AG08395 (cell line): Measurements from ENCODE around the gene TGM6.

Experiments used
- DNase-seq: peaks from one replicate; pipeline ENCODE4 v3.0.0; 2012; ENCODE audit warnings: mixed read lengths, low spot score

The TGM6 gene

DNA sequence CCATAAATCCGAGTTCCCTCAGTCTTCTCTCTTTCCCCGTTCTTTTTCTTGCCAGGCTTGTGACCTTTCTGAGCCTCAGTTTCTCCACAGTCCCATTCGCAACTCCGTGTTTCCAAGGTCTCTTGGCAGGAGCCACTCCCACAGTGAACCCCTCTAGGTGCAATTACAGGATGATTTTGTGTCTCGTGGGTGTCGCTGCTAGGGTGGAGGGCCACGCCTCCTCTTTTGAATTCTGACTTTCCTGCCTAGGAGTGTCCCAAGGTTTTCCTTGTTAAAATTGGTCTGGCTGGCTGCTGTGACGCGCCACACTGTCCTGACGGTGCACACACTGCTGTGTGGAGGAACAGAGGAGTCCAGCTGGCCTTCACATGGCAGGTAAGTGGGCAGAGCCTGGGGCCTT lies at the start of gene TGM6:
Gene TGM6 (plus strand): TSS at position 301 of the 400 bp plus-strand sequence. CDS start 68 bp downstream, at position 369.
- DNase-seq: no peak

- no peak for DNase-seq
Observed at GRCh38 chr20:2331106-2331505, 49.6 kb upstream of the TGM6 start.

- no peak for DNase-seq
Observed at GRCh38 chr20:2331901-2332565, 48.7 kb upstream of the TGM6 start.

- no peak for DNase-seq
Observed at GRCh38 chr20:2332711-2333110, 48.0 kb upstream of the TGM6 start.

- no peak for DNase-seq
Observed at GRCh38 chr20:2333821-2334220, 46.9 kb upstream of the TGM6 start.

DNA sequence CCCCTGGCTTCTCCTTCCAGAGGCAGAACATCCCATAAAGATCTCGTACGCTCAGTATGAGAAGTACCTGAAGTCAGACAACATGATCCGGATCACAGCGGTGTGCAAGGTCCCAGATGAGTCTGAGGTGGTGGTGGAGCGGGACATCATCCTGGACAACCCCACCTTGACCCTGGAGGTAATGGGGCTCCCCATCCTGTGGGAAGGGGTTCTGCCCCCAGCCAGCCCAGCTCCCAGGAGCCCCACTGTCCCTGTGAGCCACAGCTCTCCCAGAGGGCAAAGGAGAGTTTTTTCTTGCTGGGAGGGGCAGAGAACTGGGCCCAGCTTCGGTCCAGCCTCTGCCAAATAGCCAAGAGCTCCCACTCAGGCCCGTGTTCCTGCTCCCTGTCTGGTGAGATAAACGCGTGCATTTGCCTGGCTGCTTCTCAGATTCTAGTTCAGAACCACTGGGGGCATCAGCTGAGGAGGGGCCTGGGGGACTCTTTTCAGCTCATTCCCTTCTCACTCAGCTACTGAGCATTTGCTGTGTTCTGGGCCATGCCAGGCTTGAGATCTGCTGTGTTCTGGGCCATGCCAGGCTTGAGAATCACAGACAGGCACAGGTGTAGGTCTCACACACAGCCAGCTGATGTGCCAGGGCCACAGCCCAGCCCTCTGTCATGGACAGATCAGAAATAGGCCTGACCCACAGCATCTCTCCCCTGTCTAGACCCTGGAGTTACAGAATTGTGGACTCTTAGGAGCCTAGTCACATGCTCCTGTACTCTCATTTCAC lies 45.4 kb upstream of the TGM6 start:
- no peak for DNase-seq

GRCh38 chr20:2336471-2336870 lies 44.2 kb upstream of the TGM6 start:
- DNase-seq: no peak

DNA sequence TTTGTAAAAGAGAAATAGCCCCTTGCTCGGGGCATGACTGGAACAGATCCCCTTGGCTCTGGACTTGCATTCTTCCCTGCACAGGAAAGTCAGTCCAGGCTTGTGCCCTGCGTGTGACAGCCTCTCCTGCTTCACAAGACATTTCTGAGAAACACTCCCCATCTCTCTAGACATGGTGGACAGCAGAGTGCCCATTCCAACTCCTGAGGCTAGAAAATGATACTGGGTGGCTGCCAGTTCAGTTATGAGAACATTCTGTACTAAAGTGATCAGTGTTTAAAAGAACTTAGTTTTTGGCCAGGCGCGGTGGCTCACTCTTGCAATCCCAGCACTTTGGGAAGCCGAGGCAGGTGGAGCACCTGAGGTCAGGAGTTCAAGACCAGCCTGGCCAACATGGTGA lies 43.6 kb upstream of the TGM6 start:
- DNase-seq: no peak

- DNase-seq: no peak
Observed at GRCh38 chr20:2338411-2339066, 42.2 kb upstream of the TGM6 start.

GRCh38 chr20:2340136-2340535 lies 40.6 kb upstream of the TGM6 start:
- DNase-seq: no peak

DNA sequence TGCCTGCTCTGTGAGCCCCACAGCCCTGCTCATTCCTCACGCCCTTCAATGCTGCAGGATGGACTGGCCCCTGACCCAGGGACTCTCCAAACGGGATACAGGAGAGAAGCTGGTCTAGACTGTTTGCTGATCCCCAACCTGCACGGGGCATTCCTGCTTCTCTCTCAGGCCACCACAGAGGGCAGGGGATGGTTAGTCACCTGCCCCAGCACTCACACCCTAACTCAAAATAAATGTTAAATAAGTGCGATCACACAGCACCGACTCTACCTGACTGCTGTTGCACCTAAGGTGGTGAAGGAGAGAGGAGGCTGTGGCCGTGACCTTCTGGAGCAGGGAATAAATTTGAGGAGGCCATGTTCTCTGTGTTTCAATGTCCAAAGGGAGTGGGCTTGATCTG lies 39.9 kb upstream of the TGM6 start:
- no peak for DNase-seq

DNA sequence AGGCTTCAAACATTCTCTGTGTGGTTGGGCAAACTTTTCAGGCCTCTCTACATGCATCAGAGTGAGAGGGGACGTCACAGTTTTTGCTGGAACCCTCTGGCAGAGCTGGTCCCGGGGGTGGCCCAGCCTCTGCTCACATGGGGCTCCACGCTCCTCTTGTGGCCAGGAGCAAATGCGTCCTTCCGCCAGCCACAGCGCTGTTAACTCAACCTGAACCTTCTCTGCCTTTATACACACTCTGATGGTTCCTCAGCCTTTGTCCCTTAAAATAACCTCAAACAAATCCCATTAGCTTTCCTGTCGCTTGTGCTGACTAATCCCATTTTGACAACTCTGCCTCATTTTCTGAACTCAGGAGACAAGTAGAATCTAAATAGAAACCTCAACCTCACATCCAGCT lies 39.4 kb upstream of the TGM6 start:
- DNase-seq: no peak

DNA sequence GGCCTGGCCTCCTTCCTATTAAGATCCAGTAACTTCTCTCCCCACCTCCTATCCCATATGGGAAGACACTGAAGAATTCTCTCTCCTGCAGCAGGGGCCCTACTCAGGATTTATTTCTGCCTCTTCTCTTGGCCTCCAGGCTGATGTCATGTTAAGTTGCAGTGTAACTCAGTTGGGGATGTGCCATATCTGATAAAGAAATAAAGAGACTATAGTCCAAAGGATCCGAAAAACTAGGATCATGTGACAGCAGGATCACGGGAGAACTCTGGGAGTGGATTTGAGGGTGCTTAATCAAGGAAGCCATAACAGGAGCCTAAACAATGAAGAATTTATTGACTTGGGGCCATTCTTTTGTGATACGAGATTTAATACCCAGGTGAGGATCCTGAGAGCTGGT lies 38.5 kb upstream of the TGM6 start:
- no peak for DNase-seq

GRCh38 chr20:2346188-2346587 lies 34.5 kb upstream of the TGM6 start:
- no peak for DNase-seq

GRCh38 chr20:2348336-2348735 lies 32.4 kb upstream of the TGM6 start:
- DNase-seq: no peak

- no peak for DNase-seq
Observed at GRCh38 chr20:2349801-2350200, 30.9 kb upstream of the TGM6 start.

DNA sequence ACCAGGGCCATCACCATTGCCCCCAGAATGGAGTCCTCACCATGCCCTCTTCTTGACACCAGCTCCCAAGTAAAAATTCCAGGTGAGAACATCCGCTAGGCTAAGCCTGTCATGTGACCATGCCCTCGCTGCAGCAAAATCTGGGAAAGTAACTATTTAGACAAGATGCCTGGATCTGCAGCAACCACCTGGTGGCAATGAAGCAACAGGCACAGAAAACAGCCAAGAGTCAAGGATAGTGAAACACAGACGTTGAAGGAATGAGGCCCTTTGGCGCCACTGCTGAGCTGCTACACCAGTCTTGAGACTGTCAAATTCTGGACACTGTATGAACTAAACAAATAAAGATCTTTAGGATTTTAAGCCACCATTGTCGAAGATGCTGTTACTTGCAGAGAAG lies 30.1 kb upstream of the TGM6 start:
- no peak for DNase-seq

DNA sequence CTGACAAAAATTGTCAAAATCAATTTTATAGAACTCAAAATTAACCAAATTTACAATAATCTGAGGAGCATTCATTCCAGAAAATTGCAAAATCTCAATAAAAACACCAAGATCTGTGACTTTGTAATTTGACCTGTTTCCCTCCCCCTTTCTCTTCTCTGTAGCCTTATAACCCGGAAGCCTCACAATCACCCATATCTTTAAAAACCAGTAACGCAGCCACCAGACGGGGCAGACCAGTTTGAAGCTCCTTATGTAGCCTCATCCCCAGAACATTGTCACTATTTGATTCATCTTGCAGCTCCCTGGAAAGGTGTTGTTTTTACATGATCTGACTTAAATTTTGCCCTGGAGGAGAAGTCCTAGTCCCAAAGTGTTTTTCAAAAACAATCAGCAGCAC lies 27.5 kb upstream of the TGM6 start:
- DNase-seq: no peak

DNA sequence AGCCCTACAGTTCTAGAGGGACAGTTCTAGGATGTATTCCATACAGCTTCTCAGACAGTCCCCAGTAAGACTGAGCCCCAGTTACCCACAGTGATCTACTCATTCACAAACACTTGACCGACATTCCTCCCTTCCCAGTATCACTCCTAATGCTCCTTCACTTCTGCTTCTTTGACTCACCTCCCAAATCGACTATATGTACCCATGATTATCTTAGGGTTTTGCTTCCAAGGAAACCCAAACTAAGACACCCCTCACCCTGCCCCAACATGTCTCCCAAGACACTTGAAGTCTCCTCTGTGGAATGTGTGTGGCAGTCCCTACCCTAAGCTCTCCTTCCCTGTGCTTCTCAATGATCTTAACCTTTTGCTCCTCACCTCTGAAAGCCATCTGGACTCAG lies 23.6 kb upstream of the TGM6 start:
- DNase-seq: no peak

- DNase-seq: no peak
Observed at GRCh38 chr20:2358006-2358405, 22.7 kb upstream of the TGM6 start.

- no peak for DNase-seq
Observed at GRCh38 chr20:2361035-2361593, 19.6 kb upstream of the TGM6 start.

- DNase-seq: no peak
Observed at GRCh38 chr20:2363187-2363586, 17.5 kb upstream of the TGM6 start.

DNA sequence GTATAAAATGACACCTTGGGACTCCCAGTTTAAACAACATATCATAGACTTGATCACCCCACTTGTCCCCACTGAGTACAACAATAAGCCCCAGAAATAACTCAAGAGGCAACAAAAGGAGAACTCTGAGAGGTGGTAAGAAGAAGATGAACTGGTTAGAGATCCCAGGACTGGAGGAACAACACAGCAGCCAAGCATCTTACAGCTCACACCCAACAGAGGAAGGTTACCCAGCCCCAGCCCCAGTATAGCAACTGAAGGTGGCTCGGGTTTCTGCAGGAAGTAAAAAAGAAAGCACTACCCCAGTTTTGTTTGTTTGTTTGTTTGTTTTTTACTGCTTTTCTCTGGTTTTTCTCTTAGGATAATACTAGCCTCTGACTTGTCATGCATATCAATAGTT lies 17.1 kb upstream of the TGM6 start:
- no peak for DNase-seq
